HPDE6-E6E7 (cell line): Measurements from ENCODE around the gene RIC1.
"Not testable (repeated sequence)": the region's sequence is repeated elsewhere in the genome, so short reads cannot be mapped to it uniquely, and the experiment has no call there.

Experiments
- DNase-seq: peaks from one replicate; pipeline ENCODE4 v3.0.0; 2011; ENCODE audit warnings: missing footprints; ENCODE audit errors: extremely low spot score

RIC1 gene

GRCh38 chr9:5786370-5787127, 157.6 kb downstream of the RIC1 start:
- DNase-seq: no peak

DNA sequence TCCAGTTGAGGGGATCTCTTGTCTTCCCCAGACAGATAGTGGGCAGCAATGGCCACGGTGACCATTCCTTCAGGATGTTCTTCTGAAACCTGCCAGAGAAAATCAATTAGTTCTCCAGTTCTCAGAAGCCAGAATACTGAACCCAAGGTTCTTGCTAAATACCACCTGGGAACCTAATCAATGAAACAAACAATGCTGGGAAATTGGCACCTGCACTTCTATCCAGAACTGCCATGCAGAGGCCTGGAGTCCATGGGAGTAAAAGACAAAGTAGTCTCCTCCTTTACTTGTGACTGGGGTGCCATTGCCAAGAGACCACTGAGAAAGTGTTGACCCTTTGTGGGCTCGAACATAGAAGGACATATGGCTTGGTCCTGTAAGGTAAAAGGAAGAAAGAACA, 158.3 kb downstream of the RIC1 start:
- no peak for DNase-seq

DNA sequence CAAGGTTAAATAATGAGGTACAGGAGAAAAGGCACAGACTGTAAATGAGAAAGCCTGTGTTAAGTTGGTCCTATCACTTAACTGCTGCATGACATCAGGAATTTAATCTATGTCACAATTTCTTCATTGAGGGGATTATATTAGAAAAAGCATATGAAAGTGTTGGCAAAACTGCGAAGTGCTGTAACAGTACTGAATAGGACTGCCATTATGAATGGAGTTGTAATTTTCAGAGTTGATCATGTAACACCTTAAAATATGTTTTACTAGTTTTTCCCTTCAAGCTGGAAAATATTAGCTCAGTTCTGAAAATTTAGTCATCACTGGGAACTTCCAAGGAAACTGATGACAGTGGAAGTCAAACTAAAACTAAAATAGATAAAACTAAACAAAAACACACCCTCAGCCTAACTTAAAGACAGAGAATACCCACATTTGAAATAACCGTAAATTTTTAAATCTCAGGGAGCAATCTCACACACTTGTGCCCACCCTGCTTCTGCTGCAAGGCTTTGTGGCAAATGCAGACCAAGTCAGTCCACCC, 158.9 kb downstream of the RIC1 start:
- no peak for DNase-seq

DNA sequence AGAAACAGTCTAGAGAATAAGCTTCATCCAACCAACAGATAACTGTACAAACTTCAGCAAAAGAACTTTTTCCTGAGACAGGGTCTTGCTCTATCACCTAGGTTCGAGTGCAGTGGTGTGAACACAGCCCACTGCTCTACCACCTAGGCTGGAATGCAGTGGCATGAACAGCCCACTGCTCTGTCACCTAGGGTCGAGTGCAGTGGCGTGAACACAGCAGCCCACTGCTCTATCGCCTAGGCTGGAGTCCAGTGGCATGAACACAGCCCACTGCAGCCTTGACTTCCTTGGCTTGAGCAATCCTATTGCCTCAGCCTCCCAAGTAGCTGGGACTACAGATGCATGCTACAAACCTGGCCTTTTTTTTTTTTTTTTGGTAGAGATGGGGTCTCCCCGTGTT, 160.6 kb downstream of the RIC1 start:
- no peak for DNase-seq

GRCh38 chr9:5790923-5791322, 162.0 kb downstream of the RIC1 start:
- no peak for DNase-seq

- no peak for DNase-seq
These were observed 163.0 kb downstream of the RIC1 start for GRCh38 chr9:5791870-5792269.

GRCh38 chr9:5793812-5794211, 164.9 kb downstream of the RIC1 start:
- no peak for DNase-seq

GRCh38 chr9:5796298-5796697, 167.4 kb downstream of the RIC1 start:
- no peak for DNase-seq

GRCh38 chr9:5798581-5798980, 169.7 kb downstream of the RIC1 start:
- DNase-seq: no peak

DNA sequence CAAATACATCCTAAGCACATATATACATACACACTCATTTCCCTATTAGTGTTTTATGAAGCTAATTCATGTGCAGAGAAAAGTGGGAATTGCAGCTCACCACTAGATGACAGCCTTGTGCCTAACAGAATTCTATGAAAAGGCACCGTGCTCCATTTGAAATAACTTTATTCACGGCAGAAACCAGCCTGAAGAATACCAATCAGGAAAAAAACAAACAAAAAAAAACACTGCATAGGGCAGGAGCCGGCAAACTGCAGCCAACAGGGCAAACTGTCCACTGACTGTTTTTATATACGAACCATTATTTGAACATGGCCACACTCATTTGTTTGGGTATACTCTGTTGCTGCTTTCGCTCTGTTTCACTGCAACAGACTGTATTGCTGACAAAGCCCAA, 170.4 kb downstream of the RIC1 start:
- DNase-seq: peak; percentile 21

GRCh38 chr9:5800378-5800777, 171.5 kb downstream of the RIC1 start:
- DNase-seq: not testable (repeated sequence)

DNA sequence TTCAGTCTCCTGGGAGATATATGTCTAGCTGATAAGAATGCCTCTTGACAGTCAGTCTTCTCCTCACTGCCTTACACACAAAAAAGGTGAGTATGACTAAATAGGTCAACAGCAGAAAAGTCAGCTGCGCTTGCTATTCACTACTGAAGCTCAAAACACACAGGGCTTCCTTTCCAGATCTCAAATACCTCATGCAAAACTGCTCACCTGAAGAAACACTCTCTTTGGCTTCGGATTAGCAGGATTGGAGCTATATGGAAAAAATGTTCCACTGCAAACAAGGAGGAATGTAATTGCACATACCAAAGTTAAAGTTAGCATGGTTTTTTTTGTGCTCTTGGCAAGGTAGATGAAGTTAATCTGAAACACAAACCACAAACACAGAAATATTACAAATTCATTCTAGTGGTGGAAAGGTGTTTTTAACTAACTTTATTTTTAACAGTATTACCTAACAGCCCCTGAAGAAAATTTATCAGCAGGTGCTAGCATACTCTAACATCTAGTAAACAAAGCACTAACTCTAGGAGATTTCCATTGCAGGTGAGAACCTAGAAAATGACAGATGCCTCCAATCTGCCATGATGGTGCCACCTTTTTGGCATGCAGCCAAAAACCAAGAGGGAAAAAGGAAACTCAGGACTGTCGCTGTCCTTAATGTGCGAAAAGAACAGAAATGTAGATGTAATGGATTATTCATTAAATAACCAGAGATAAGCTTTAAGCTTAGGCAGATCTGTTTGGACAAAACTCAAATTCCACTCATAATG, 172.2 kb downstream of the RIC1 start:
- DNase-seq: no peak

DNA sequence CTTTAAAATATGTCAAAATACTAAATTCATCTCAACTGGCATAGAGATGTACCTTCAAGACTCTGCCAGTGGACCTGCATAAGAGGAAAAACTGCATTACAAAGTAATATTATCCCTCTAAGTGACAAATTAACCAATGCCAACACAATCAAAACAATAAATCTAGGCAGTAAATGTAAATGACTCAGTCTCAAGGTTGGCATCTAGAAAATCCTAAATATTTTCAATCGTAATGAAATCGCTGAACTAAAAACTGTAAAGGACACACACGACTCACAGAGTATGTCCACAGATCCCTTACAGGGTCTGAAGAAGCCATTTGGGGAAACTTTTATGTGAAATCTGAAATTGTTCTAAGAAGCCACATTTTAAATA, 172.8 kb downstream of the RIC1 start:
- no peak for DNase-seq

DNA sequence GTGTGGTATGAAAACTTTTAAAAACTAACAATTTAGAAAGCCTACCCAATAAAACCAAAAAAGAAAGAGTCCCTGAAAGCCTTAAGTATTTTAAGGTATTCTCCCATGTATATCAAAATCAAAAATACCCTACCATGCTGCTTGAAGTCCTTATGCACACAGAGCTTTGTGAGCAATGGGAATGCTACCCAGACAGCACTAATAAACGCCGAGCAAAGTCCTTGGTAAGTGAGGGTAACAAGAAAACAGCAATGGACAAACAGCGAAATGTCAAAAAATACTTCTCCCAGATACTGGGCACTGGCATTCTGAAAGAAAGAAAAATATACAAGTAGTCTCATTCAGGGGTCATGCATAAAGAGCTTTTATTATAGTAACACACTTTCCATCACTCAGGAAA, 176.6 kb downstream of the RIC1 start:
- DNase-seq: no peak

GRCh38 chr9:5811751-5812150, 182.8 kb downstream of the RIC1 start:
- no peak for DNase-seq

- DNase-seq: peak; percentile 28
These were observed 184.9 kb downstream of the RIC1 start for GRCh38 chr9:5813824-5814223.

DNA sequence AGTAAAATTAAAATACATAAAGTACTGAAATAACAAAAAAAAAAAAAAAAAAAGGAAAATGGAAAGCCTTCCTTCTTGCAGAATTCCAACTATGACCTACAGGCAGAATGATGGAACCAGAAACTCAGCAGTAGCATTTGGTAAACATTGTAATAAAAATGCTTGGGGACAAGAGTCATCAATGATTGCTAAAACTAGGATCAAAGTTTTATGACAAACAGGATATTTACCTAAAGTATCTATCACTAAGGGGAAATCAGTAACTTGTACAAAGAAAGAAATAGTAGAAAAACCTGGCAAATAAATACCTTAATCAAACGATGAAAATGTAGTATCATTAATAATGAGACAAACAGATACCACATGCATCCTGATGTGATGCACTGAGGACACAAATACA, 186.6 kb downstream of the RIC1 start:
- no peak for DNase-seq

GRCh38 chr9:5817862-5818261, 189.0 kb downstream of the RIC1 start:
- DNase-seq: peak; percentile 5

DNA sequence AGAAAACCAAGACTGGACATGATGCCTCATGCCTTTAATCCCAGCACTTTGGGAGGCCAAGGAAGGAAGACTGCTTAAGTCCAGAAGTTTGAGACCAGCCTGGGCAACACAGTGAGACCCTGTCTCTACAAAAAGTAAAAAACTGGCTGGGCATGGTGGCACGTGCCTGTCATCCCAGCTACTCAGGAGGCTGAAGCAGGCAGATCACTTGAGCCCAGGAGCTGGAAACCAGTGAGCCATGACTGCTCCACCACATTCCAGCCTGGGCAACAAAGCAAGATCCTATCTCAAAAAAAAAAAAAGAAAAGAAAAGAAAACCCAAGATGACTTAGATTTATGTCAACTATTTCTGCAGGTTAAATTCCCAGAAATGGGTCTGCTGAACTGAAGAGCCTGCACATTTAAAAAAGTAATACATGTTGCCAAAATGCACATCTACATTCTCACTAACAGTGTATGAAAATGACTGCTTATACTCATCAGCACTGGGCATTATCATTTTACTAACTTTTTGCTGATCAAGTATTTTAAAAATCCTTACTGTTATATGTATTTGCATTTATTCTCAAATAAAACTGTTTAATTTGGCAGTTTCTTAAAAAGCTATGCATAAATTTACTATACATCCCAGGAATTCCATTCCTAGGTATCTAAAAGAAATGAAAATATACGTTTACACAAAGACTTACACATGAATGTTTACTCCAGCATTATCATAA, 189.7 kb downstream of the RIC1 start:
- DNase-seq: no peak

- DNase-seq: no peak
These were observed 190.3 kb downstream of the RIC1 start for GRCh38 chr9:5819174-5819573.

GRCh38 chr9:5820425-5820824, 191.5 kb downstream of the RIC1 start:
- no peak for DNase-seq

- DNase-seq: no peak
These were observed 196.3 kb downstream of the RIC1 start for GRCh38 chr9:5825223-5825622.
